GM21528 (cell line): ENCODE measurements around the gene SLC16A4.

Source experiments
- ATAC-seq: cut with Tn5 transposase; IDR thresholded peaks from one replicate; pipeline ENCODE4 v1.9.1; 2021; ENCODE audit warnings: mild to moderate bottlenecking, moderate library complexity; ENCODE audit not compliant: unreplicated experiment, low FRiP score

SLC16A4 gene

DNA sequence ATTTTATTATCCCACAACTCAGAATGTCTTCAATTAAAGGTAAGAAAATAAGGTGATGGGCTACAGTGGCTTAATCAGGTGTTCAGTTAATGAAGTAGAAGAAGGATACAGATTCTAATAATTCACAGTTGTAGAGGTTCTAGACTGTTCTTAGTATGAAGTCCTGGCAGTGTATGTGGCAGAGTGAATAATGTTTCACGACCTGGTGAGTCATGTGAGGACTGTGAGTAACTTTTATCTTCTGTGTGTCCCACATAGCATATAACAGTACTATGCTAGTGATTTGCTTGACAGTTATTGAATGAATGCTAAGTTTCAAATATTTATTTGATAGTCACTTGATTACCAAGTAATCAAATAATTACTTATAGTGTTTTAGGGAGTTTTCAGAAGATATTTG, 20.0 kb downstream of the SLC16A4 start:
- ATAC-seq = no peak

DNA sequence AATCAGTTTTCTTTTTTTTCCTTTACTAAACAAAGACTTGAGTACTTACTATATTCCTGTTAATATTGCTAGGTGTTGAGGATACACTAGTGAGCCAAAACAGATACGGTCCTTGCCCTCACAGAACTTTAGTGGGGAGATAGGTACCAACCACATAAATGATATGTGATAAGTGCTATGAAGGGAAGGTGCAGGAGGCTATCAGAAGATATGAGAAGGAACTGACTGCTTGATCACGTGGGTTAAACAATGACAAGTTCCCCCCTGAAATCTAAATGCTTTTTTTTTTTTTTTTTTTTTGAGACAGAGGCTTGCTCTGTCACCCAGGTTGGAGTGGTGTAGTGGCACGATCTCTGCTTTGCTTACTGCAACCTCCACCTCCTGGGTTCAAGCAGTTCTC, 26.6 kb downstream of the SLC16A4 start:
- no peak for ATAC-seq

DNA sequence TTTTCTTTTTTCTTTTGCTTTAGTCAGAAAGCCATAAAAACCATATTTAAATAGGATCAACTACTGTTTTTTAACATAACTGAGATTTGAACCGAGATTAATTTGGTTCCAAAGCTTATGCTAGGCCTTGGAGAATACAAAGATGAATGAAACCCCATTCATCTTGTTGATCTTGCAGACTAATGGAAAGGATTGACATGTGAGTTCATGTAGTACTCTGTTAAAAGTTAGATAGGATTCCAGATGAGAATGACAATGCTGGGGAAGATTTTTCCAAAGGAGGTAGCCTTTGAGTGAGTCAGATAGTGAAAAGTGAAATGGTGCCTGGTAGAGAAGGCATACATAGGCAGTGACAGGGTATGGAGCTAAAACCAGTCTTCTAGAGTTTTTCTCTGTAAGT, 29.0 kb downstream of the SLC16A4 start:
- no peak for ATAC-seq

DNA sequence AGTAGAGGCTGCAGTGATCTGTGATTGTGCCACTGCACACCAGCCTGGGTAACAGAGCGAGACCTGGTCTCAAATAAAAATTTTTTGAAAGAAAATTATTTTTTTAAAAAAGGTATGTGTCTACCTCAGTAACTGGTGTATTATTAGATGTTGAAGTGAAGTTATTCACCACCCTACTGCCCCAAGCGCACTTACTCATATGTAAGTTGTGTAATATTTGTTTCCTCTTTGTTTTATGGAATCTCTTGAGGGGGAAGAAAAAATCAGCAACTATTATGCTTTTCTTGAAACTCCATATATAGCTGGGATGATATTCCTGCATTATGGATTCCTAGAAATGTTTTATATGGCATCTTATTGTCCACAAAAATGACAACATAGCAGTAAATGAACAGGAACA, 30.4 kb downstream of the SLC16A4 start:
- ATAC-seq = no peak

DNA sequence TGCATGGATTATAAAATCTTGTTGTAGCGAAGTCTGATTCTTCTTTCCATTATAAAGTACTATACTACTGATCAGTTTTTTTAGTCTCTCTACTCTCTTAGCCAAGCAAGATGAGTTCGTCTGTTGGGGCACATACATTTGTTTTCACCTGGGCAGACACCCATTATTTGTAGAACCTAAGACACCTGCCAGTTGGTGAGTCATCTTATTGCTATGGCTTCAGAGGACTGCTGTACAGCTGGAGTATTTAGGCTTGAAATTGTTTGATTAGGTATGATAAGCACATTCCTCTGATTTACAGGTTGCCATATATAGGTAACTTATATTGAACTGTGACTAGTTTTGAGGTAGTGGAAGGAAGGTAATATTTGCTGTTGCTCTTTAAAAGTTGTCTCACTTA, 34.4 kb downstream of the SLC16A4 start:
- no peak for ATAC-seq

DNA sequence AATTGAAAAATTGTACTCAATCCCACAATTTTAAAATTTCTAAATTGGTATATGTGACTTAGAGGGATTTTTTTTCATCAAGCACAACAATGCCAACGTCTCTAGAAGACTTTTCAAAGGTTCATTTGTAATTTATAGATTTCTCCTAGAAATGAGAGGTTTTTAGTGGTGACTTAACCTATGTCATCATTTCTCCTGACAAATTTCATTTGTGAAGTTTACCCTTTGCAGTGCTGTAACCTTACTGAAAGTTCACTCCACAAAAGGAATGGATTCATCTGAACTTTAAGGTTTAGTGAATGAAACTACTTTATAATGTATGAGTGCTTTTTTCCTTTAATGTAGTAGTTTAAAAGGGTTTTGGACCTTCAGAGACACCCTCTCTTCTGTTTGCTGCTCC, 35.5 kb downstream of the SLC16A4 start:
- no peak for ATAC-seq

DNA sequence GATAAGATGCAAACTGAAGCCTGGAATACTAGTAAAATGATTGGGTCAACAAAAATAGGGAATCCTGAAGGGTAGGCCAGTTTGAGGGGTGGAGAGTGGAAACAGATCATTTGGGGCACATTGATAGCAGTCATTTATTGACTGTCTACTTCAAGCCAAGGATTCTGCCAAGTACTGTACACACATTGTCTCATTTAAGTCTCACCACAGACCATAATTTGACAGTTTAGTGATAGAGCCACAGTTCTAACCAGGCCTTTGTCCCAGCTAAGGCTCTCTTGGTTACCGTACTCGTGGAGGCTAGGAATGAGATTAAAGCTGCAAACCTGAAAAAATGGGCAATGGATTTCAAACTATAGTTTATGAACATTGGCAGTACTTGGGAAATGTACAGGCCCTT, 40.5 kb downstream of the SLC16A4 start:
- ATAC-seq = no peak

DNA sequence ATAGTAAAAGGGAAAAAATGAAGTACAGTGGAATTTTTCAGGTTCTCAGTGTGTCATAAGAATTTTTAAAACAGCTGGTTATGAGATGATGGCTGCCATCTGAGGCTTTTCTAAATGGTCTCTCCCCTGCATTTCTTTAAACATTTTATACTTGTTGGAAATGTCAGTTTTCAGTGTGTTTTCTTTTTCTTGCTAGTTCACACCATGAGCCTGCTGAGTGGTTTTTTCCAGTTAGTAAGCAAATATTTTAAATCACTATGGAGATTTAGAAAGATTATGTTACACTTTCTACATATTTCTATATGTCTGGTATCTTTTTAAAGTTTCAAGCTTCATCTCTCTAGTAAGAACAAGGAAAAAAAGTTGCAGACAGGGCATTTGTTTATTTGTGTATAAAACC, 42.1 kb downstream of the SLC16A4 start:
- no peak for ATAC-seq

DNA sequence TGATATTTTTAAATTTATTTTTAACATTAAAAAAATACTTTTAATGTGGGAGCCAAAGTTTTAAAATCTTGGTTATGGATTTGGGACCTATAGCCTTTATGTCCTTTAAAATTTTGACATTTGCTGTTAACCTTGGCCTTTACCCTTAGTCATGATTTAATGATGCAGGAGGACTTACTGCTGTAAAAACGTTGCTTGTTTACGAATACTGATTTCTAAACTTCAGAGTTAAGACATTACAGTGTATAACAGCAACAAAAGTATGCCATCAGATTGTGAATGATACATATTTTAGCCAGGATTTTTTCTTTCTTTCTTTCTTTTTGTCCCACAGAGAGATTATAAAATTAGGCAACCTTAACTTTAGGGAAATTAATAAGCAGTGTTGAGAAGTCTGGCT, 42.8 kb downstream of the SLC16A4 start:
- no peak for ATAC-seq

DNA sequence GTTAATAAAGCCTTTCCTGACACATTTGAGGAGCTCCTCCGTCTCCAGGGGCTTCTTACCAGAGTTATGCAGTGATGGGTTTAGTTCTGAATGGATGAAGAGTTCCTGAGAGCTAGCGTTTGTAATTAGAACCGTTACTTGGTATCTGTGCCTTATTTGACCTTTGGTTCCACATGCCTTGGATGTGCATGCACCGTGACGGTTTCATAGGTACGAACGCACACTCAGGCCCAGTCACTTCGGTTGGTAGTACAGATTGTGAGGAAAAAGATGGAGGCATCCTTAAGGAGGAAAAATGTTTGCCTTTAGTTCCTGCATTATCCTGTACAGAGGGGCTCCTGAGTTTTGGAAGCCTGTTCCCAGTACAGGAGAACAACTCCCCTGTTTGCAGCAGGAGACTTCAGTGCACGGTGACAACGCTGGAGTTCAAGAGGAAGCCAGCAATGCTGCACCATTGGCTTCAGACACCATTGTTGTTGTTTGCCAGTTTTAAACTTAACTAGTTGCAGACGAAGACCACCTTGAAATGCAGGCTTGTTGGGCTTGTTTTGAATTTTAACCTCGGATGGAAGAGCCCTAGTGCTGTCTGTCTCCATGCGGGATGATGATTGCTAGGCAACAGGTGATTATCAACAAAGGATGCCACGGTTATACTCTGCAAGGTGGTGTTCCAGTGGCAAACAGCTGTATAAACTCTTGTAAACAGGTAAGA, 43.5 kb downstream of the SLC16A4 start:
- ATAC-seq = no peak

DNA sequence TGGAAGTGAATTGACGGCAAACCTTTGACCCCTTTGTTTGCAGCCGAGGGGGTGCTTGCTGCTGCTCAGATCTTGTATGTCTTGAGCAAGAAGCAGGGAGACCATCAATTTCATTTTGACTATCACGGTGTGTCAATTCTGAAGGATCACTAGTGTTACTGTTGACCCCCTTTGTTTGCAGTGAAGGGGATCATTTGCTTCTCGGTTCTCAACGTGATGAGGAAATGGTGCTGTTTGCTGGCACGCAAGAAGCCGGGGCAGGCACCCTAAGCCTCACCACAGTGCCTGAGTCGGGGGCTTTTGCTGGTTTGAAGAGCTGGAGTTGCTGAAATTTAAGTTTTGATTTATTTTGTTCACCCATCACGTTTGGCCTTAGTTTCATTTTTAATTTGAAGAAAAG, 44.1 kb downstream of the SLC16A4 start:
- no peak for ATAC-seq

DNA sequence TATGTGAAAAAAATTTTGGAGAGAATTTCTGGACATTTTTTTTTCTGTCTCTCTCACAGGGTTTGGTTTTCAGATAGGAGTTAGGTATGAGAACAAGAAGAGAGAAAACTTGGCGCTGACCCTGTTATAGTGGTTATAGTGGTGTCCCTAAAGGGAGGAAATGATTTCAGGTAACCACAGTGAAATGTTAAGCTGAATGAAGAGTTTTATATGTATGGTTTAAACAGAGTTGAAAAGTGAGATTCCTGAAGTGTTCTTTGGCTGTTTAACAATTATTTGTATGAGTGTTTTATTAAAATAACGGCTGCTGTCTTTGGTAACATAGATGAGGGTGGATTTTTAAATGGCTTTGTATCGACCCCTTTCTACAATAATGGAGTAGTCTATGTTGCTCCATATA, 45.3 kb downstream of the SLC16A4 start:
- no peak for ATAC-seq

DNA sequence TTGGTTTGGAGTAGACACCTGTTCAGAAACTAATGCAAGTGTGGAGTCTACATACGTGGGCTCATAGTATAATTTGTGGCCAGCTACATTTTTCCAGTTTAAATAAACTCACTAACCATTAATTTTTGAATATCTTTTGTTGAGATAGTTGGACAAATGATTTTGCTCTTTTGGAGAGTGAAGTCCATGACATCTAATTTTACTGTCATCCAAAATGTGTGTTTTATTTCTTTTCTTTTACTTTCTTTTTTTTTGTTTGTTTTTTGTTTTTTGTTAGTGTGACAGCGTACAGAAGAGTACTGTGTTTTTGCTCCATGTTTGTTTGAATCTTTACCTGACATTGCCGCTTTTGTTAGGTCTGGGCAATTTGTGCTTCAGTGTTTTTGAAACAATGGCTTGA, 46.7 kb downstream of the SLC16A4 start:
- ATAC-seq = no peak

DNA sequence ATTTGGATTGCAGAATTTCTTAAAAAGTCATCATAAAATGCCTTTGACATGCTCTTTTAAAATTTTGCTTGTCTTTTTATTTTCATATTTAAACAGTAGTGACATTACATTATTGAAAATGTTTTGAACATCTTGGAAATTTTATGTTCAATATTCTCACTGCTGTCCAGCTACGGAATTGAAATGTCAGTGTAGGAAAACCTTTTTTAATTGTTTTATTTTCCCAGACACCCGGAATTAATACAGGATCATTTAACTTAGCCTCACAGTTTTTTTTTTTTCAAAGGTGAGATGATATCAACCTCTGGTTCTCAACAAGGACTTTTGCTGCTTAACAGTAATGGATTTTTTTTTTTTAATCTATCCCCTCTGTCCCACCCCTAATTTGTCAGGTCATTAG, 47.6 kb downstream of the SLC16A4 start:
- no peak for ATAC-seq

DNA sequence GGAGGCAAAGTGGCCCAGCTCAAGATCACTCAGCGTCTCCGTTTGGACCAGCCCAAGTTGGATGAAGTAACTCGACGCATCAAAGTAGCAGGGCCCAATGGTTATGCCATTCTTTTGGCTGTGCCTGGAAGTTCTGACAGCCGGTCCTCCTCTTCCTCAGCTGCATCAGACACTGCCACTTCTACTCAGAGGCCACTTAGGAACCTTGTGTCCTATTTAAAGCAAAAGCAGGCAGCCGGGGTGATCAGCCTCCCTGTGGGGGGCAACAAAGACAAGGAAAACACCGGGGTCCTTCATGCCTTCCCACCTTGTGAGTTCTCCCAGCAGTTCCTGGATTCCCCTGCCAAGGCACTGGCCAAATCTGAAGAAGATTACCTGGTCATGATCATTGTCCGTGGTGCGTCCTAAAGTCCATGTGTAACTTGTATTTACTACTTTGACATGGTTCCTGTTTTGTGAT, 48.9 kb downstream of the SLC16A4 start:
- ATAC-seq = no peak

DNA sequence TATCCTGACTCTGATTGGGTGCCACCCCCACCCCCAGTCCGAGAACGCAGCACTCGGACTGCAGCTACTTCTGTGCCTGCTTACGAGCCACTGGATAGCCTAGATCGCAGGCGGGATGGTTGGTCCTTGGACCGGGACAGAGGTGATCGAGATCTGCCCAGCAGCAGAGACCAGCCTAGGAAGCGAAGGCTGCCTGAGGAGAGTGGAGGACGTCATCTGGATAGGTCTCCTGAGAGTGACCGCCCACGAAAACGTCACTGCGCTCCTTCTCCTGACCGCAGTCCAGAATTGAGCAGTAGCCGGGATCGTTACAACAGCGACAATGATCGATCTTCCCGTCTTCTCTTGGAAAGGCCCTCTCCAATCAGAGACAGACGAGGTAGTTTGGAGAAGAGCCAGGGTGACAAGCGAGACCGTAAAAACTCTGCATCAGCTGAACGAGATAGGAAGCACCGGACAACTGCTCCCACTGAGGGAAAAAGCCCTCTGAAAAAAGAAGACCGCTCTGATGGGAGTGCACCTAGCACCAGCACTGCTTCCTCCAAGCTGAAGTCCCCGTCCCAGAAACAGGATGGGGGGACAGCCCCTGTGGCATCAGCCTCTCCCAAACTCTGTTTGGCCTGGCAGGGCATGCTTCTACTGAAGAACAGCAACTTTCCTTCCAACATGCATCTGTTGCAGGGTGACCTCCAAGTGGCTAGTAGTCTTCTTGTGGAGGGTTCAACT, 49.5 kb downstream of the SLC16A4 start:
- ATAC-seq = no peak

DNA sequence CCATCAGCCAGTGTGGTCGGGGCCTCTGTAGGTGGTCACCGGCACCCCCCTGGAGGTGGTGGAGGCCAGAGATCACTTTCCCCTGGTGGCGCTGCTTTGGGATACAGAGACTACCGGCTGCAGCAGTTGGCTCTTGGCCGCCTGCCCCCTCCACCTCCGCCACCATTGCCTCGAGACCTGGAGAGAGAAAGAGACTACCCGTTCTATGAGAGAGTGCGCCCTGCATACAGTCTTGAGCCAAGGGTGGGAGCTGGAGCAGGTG, 50.7 kb downstream of the SLC16A4 start:
- no peak for ATAC-seq

DNA sequence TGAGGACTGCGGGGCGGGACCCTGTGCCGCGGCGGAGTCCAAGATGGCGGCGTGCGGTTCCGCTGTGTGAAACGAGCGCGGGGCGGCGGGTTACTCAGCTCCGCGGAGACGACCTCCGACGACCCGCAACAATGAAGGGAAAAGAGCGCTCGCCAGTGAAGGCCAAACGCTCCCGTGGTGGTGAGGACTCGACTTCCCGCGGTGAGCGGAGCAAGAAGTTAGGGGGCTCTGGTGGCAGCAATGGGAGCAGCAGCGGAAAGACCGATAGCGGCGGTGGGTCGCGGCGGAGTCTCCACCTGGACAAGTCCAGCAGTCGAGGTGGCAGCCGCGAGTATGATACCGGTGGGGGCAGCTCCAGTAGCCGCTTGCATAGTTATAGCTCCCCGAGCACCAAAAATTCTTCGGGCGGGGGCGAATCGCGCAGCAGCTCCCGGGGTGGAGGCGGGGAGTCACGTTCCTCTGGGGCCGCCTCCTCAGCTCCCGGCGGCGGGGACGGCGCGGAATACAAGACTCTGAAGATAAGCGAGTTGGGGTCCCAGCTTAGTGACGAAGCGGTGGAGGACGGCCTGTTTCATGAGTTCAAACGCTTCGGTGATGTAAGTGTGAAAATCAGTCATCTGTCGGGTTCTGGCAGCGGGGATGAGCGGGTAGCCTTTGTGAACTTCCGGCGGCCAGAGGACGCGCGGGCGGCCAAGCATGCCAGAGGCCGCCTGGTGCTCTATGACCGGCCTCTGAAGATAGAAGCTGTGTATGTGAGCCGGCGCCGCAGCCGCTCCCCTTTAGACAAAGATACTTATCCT, 51.2 kb downstream of the SLC16A4 start:
- ATAC-seq = peak; percentile 1

DNA sequence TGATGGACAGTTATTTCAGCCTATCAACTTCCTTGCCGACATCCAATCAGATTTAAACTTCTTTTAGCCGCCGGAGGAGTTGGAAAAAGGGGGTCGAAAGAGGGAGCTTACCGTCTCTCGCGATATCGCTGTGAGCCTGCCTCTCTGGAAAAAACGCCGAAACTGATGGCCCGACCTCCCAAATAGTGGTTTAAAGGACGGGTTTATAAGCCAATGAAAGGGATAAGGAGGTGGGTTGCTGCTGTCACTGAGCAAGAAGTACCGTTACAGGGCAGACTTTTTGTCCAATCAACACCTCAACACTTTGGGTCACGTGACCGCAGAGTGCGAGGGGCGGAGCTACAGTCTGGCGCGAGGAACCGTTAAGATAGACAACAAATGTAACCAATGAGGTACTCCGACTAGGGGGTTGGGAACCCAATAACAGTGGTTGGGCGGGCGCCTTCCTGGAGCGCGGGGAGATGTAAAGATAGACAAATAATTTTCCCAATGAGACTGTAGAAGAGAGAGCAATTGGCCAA, 51.9 kb downstream of the SLC16A4 start, which contains the start of gene RBM15:
Gene RBM15, plus strand, starts transcription at position 492 of the 521 bp plus-strand sequence. Its CDS starts 29 bp downstream, at position 521.
- ATAC-seq = peak; percentile 74

DNA sequence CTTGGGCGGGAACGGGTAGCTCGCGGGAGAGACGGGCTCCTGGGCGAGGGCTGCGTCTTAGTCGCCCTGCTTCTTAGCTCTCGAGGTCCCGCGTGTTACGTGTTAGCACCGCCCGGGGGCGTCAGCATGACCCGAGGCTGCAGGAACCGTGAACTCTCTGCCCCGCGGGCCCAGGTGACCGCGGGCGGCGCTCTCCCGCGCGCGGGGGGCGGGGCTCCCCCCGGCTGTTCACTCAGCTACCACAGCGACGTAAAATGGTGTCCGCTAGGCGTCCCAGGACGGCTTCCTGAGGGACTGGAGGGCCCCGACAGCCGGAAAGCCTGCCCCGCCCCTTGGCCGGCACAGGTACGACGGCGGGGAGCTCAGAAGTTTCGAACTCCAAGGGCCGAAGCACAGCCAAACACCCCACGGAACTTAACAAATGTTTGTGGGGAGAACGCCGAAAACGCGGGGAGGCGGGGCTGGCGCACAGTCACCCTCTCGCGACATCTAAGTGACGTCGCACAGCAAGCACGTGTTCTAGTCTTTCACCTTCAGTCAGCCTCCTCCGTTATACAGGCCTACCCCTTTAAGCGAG, 52.4 kb downstream of the SLC16A4 start:
- peak; percentile 76 for ATAC-seq

DNA sequence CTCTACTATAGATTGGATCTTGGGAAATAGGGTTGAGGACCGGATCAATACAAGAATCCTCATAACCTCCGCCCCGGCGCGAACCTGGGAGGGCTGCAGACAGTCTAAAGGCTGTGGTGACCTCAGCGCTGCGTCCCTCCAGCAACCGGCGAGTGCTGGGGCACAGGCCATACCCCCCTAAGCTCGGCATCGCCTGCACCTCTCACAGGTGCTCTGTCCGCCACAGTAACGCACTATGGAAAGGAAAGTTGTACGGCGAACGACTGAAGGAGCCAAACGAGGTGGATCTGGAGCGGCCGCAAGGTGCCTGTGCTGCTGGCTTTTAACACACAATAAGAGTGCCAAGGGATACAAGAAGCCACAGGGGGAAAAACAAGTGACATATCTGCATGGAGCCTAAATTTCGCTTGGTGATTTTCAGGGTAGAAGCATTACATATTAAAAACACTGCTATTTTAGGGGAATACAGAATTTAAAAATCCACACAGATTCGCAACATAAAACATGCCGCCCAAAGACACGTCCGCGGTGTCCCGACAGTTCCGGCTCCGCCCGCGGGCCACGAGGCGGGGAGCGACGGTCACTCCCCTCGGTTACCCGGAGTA, 53.0 kb downstream of the SLC16A4 start:
- ATAC-seq = no peak
